Measurements from ENCODE around the gene RBM22.

RBM22 gene

DNA sequence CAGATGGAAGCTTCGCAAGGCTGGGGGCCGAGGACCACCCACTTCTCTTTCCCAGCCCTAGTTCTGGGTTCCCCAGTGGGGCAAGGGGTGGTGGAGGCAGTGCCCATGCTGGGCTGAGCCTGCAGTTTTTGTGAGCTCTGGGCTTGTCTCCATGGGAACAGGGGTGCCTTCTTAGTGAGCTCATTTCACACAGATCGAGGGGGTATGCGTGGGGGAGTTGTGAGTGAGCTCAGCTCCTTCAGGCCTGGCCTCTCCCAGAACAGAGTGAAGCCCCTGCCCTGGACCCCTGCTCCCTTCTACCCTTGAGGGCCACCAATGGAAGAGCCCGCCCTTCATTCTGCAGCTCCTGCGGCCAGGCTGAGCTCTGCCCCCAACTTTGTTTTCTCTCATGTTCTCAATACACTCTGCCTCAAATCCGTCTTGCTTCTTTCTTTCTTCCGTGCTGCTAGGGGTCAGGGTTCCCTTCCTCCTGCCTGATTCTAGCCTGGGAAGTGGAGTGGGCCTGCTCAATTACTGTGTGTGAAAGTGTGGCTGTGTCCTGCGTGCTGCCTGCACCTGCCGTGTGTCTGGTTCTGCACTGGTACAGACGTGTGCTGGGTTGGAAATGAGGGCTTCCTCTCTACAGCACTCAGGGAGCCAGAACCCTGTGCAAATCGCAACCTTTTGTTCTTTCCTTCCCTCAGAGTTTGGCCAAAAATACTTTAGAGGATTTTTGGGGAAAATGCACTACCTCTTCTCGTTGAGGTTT, 48.8 kb downstream of the RBM22 start:
- no peak for DNase-seq (ENCODE audit: low spot score)

DNA sequence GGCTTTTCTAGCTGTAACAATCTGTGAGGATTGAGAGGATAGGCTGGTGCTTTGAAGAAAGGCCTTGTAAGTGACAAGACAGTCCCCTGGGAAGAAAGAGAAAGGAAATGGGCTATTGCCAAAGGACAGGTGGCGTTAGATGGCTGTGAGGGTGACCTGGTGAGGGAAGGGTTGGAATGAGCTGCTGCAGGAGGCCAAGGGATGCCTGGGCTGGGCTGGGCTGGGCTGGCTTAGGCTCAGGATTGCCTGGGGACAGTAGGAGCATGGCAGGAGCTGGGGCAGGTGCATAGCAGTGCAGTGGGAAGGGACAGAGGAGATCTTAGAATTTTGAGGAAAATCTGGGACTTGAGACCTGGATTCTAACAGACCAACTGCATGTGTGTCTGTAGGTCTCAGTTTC, 49.5 kb downstream of the RBM22 start:
- DNase-seq (ENCODE audit: low spot score), result no peak

DNA sequence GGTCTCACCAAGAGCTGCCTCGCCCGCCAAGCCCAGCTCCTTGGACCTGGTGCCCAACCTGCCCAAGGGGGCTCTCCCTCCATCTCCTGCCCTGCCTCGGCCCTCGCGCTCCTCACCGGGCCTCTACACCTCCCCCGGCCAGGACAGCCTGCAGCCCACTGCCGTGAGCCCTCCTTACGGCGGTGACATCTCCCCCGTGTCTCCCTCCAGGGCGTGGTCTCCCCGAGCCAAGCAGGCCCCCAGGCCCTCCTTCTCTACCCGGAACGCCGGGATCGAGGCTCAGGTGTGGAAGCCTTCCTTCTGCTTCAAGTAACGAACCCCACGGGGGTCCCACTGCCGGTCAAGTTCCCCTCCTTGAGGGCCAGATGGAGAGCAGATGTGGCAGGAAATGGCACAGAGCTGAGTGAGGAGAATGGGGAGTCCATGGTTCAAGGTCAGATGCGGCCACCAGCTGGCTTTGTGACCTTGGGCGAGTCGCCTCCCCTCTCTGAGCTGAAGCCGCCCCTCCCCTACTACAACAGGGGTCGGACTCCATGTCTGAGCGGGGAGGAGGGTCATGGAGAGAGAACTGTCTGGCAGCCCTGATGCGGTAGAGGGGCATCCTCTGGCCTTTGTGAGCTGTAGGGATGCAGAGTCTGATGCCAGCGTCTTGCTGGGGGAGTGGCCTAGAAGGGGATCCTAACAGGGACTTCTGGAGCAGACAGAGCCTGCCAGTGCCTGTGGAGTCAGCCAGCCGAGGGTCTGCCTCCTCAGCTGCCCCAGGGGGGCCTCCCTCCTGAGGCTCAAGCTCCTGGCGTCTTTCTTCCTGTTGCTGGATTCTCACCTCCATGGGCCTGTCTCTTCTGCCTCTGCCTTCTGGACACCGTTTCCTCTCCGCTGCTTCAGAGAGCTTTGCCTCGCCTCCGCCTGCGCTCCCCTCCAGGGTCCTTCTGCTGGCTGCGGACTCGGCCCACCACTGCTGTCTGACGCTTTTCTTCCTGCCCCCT, 50.5 kb downstream of the RBM22 start:
- no peak for DNase-seq (ENCODE audit: low spot score)

DNA sequence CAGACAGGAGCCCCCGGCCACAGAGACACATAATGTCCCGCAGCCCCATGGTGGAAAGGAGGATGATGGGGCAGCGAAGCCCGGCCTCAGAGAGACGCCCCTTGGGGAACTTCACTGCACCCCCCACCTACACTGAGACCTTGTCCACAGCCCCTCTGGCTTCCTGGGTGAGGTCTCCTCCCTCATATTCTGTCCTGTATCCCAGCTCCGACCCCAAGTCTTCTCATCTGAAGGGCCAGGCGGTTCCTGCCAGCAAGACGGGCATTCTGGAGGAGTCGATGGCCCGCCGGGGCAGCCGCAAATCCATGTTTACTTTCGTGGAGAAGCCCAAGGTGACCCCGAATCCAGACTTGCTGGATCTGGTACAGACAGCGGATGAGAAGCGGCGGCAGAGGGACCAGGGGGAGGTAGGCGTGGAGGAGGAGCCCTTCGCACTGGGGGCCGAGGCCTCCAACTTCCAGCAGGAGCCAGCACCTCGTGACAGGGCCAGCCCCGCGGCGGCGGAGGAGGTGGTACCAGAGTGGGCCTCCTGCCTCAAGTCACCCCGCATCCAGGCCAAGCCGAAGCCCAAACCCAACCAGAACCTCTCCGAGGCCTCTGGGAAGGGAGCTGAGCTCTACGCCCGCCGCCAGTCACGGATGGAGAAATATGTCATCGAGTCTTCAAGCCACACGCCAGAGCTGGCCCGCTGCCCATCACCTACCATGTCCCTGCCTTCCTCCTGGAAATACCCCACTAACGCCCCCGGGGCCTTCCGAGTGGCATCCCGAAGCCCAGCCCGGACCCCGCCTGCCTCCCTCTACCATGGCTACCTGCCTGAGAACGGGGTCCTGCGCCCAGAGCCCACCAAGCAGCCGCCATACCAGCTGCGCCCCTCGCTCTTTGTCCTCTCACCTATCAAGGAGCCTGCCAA, 51.5 kb downstream of the RBM22 start:
- no peak for DNase-seq (ENCODE audit: low spot score)

DNA sequence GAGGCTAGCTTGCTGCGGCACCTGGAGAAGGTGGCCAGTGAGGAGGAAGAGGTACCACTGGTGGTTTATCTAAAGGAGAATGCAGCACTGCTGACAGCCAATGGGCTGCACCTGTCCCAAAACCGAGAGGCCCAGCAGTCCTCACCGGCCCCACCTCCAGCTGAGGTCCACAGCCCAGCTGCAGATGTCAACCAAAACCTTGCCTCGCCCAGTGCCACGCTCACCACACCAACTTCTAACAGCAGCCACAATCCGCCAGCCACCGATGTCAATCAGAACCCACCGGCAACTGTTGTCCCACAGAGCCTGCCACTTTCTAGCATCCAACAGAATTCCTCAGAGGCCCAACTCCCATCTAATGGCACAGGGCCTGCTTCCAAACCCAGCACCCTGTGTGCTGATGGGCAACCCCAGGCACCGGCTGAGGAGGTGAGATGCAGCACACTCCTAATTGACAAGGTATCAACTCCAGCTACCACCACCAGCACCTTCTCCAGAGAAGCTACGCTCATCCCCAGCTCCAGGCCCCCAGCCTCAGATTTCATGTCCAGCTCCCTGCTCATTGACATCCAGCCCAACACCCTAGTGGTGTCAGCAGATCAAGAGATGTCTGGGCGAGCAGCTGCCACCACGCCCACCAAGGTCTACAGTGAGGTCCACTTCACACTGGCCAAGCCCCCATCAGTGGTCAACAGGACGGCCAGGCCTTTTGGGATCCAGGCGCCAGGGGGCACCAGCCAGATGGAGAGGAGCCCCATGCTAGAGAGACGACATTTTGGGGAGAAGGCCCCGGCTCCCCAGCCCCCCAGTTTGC, 52.4 kb downstream of the RBM22 start:
- DNase-seq (ENCODE audit: low spot score), result no peak

DNA sequence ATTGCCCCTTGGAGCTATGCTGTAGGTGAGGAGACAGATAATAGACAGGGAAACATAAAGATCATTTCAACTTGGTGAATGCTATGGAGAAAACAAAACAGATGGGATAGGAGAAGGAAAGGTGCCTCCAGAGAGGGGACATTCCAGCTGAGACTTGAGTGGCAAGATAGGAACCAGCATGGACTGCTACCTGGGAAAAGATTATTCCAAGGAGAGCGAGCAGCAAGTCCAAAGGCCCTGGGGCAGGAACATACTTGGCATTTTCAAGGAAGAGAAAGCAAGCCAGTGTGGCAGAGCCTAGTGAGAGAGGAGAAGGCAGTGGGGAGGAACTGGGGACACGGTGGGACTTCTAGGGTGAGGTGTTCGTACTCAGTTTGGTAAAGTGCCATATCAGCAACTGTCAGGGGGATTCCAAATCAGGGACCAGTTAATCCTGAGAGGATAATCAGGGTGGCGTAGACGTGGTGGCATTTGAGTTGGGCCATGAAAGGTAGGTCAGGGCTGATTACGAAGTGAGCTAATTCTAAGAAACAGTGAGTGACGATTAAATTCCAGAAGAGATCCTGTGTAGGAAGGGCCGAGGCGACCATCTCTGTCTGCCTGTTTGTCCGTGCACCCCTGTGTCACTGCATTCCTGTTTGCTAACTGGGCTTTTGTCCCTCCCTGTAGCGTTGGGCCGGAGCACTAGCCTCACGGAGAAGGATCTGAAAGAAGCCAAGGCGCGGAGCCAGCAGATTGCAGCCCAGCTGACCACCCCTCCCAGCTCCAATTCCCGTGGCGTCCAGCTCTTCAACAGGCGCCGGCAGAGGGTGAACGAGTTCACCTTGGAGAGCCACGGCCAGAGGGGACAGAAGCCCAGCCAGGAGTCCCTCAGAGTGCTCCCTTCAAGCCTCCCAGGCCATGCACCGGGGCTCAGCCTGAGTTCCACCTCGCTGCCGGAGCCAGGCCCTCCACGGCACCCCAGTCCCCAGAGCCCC, 53.3 kb downstream of the RBM22 start:
- peak; percentile 45 for DNase-seq (ENCODE audit: low spot score)

DNA sequence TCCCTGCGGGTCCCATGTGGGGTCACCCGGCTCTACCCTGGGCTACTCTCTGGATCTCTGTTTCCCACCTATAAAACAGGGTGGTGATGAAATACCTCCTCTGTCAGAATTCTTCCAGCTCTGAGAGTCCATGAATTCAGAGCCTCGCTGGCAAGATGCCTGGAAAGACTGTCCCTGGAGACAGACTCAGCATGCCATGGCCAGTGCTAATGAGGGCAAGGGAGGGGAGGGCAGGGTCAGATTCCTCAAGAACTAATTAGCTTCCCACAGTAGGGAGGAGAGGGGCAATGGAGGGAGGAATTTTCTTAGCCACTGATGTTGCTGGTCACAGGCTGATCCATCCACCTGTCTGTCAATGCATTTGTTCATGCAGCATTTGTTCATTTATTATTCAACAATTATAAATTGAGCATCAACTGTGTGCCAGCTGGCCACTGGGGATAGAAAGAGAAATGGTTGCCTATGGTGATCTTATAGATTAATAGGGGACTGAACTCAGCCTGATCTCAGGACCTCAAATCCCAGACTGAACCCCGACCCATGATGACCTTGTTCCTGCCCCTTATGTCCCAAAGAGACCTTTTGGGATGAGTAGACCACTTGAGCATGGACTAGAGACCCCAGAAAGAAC, 55.7 kb downstream of the RBM22 start:
- no peak for DNase-seq (ENCODE audit: low spot score)

DNA sequence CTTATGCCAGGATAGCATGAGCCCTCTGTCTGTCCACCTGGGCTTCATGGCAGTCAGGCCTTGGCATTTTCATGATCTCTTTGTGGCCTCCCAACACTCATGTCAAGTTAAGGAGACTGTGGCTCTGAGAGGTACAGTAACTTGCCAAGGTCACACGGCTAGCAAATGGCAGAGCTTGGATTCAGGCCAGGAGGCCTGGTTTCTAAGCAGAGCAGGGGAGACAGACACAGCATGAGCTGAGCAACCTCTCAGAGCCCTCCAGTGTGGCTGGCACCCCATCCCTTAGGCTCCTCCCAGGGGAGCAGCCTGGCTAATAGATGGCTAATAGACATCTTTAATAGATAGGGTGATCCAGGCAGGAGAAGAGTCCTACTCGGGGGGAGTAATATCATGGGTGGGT, 56.3 kb downstream of the RBM22 start:
- no peak for DNase-seq (ENCODE audit: low spot score)

DNA sequence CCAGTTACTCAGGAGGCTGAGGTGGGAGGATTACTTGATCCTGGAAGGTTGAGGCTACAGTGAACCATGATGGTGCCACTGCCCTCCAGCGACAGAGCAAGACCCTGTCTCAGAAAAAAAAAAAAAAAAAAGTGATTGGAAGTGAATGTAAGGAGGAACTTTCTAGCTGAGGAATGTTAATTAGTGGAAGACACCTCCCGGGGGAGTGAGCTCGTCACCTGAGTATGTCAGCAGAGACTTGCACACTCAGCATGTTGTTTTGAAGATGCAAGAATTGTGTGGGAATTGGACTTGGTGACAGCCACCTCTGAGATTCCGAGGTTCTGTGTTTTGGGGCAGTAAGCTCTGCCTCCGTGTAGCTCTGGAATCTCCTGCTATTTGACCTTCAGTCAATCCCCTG, 56.8 kb downstream of the RBM22 start:
- no peak for DNase-seq (ENCODE audit: low spot score)

DNA sequence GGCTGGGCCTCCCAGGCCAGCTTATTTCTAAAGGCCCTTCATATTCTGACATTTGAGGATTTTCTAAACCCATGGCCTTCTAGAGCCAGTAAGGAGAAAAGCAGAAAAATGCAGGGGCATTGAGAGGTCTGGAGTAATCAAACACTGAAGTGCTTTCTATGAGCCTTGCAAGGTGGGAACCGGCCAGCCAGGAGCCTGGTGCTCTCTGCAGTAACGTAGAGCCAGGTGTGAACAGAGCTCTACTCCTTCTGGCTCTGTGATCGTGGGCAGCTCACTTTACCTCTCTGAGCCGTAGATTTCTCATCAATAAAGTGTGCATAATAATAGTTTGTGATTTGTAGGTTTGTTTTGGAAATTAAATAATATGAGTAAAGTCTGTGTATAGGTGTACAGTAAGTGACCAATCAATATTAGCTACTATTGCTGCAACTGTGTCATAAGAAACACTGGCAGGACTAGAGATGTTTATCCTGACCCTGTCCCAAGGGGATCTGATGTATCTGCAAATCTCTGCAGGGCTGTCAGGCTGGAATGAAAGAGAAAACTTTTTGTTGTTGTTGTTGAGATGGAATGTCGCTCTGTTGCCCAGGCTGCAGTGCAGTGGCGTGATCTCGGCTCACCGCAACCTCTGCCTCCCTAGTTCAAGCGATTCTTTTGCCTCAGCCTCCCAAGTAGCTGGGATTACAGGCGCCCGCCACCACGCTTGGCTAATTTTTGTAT, 57.7 kb downstream of the RBM22 start:
- DNase-seq (ENCODE audit: low spot score), result no peak

DNA sequence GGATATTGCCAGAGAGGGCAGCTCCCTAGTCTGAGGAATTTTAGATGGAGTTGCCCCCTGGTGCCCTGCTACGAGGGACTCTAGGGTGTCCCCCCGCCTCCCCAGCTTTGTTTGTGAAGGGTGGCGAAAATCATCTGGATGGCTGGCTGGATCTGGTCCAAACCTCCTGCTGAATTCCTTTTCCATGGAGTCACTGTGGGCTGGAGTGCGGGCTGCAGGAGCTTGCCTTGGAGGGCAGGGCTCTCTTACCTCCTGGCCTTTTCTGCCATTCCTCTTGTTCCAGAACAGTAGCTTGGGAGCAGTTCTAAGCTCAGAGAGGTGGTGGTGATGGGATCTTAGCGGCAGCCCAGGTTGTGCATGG, 58.3 kb downstream of the RBM22 start:
- no peak for DNase-seq (ENCODE audit: low spot score)

DNA sequence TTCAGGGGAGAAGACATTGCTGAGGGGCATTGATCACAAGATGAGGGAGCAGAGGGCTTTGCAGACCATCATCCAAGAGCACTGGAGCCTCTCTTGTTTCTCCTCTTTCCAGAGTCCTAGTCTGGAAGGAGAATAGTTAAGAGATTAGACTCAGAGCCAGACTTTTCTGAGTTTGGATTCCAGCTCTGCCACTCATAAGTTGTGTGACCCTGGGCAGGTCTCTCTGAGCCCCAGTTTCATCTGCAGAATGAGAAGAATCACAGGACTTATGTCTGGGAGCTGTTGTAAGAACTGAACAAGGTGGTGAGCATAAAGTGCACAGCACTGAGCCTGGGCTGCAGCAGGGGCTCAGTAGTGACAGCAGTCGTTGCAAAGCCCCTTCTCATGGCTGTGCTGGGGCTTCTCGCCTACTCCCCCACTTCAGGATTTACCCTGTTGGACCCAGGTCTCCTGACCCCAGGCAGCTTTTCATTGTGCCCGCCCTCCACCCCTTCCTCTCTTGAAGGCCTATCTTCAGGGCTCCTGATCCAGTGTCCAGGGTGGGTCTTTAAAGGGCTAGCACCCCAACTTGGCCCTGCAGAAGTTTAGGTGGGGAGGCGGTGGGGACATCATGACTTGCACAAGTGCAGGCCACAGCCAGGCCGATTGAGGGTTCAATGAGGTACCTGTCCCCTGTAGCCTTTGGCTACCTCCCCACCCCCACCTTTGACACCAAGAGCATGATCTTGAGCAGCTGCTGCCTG, 58.9 kb downstream of the RBM22 start:
- DNase-seq (ENCODE audit: low spot score), result no peak

DNA sequence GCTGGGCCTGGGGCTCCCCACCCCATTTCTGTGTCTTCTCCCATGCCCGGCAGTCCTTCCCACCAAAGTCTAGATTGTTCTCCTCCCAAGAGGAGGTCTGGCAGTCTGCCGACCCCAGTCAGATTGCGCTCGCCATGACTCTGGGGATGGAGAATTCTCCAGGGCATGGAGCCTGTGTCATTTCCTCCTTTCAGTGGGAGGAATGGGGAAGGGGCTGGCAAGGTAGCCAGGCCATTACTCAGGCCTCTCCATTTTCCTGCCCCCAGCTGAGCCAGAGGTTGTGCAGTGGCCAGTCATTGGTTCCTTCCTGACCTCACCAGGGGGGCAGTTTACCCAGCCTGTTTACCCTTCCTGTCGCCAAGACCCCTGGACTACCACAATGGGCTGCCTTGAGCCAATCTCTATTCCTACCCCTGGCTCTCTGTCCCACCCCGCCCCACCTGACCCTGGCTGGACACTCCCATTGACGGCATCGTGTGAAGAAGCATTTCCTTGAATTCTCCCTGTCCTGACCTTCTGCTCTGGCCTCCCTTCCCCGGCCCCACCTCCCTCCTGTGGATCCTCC, 59.8 kb downstream of the RBM22 start:
- DNase-seq (ENCODE audit: low spot score), result no peak

Measured in Ammon's horn (tissue), 1 donor.